Neuronal stem cell (in vitro differentiated cells): ENCODE measurements around the gene CYP4F11.

Experiments used
- DNase-seq: peaks from one replicate; pipeline ENCODE4 v3.0.0-alpha.2; 2013; ENCODE audit warnings: low spot score
- H2AFZ ChIP-seq: one replicate; pipeline ENCODE4 v1.6.1; 2013; ENCODE audit warnings: mild to moderate bottlenecking, low read length, inconsistent platforms
- H2AK5ac ChIP-seq: 2 replicates; pipeline ENCODE4 v1.6.1; 2013; ENCODE audit warnings: low read depth, mild to moderate bottlenecking, inconsistent platforms, low read length, moderate library complexity, mixed read lengths
- H2BK120ac ChIP-seq: 2 replicates; pipeline ENCODE4 v1.6.1; 2013; ENCODE audit warnings: low read depth, mild to moderate bottlenecking, inconsistent platforms, low read length, moderate library complexity, mixed read lengths
- H2BK12ac ChIP-seq: one replicate; pipeline ENCODE4 v1.6.1; 2013; ENCODE audit warnings: low read length, inconsistent platforms
- H2BK15ac ChIP-seq: 2 replicates; pipeline ENCODE4 v1.6.1; 2013; ENCODE audit warnings: mild to moderate bottlenecking, low read length, inconsistent platforms, mixed read lengths
- H2BK5ac ChIP-seq: one replicate; pipeline ENCODE4 v1.6.1; 2013; ENCODE audit warnings: inconsistent platforms, mild to moderate bottlenecking, low read length, moderate library complexity
- H3K14ac ChIP-seq: one replicate; pipeline ENCODE4 v1.6.1; 2013; ENCODE audit warnings: low read length, inconsistent platforms
- H3K18ac ChIP-seq: 2 replicates; pipeline ENCODE4 v1.6.1; 2013; ENCODE audit warnings: low read length, inconsistent platforms
- H3K23ac ChIP-seq: 2 replicates; pipeline ENCODE4 v1.6.1; 2013; ENCODE audit warnings: low read depth, mild to moderate bottlenecking, mixed read lengths, low read length, inconsistent platforms; ENCODE audit not compliant: poor library complexity
- H3K27ac ChIP-seq: replicated peaks from 3 replicates; pipeline ENCODE4 v1.5.1; 2013; ENCODE audit warnings: low read length, inconsistent platforms
- H3K27me3 ChIP-seq, 3 experiments: 2 replicates each; pipeline ENCODE4 v1.6.1; 2013; ENCODE audit warnings: low read length in 3 of 3, mild to moderate bottlenecking in 2 of 3, inconsistent platforms in 1 of 3, low read depth in 1 of 3, mixed read lengths in 1 of 3, moderate library complexity in 1 of 3; ENCODE audit not compliant: control insufficient read depth in 3 of 3, insufficient read depth in 3 of 3
- H3K36me3 ChIP-seq, 2 donors: replicated peaks in 1 of 2; 2 replicates each; pipeline ENCODE4 v1.6.1; 2013; ENCODE audit warnings: low read length in 2 of 2; ENCODE audit not compliant: control insufficient read depth in 2 of 2, insufficient read depth in 2 of 2
- H3K4ac ChIP-seq: 2 replicates; pipeline ENCODE4 v1.6.1; 2013; ENCODE audit warnings: inconsistent platforms, mild to moderate bottlenecking, low read length, moderate library complexity
- H3K4me1 ChIP-seq, 2 donors: 1 replicate in 1 of 2; 2 replicates in 1 of 2; pipeline ENCODE4 v1.6.1; 2013; ENCODE audit warnings: low read length in 2 of 2, low read depth in 1 of 2; ENCODE audit not compliant: control insufficient read depth in 2 of 2, insufficient read depth in 1 of 2
- H3K4me2 ChIP-seq: one replicate; pipeline ENCODE4 v1.6.1; 2013; ENCODE audit warnings: mild to moderate bottlenecking, low read length, inconsistent platforms; ENCODE audit not compliant: insufficient read depth, poor library complexity, severe bottlenecking
- H3K4me3 ChIP-seq, 2 donors: 2 replicates each; pipeline ENCODE4 v1.5.1; 2013; ENCODE audit warnings: low read length in 2 of 2, mild to moderate bottlenecking in 2 of 2, inconsistent platforms in 1 of 2, moderate library complexity in 1 of 2
- H3K79me1 ChIP-seq: one replicate; pipeline ENCODE4 v1.6.1; 2013; ENCODE audit warnings: low read depth, mild to moderate bottlenecking, inconsistent platforms, low read length, moderate library complexity
- H3K9ac ChIP-seq: one replicate; pipeline ENCODE4 v1.6.1; 2013; ENCODE audit warnings: mild to moderate bottlenecking, low read depth, low read length, inconsistent platforms; ENCODE audit not compliant: poor library complexity
- H3K9me3 ChIP-seq, 2 donors: replicated peaks in 1 of 2; 2 replicates each; pipeline versions ENCODE3 to v1.6.1; 2013; ENCODE audit warnings: low read length in 2 of 2, mild to moderate bottlenecking in 2 of 2, inconsistent platforms in 1 of 2, low read depth in 1 of 2, mixed read lengths in 1 of 2, moderate library complexity in 1 of 2; ENCODE audit not compliant: control insufficient read depth in 2 of 2, insufficient read depth in 1 of 2
- H4K8ac ChIP-seq: one replicate; pipeline ENCODE4 v1.6.1; 2013; ENCODE audit warnings: low read depth, mild to moderate bottlenecking, inconsistent platforms, low read length, moderate library complexity
- H4K91ac ChIP-seq: one replicate; pipeline ENCODE4 v1.6.1; 2013; ENCODE audit warnings: low read length, low read depth, mild to moderate bottlenecking, inconsistent platforms; ENCODE audit not compliant: poor library complexity
- WGBS, 2 donors: extraction: QIAGEN DNeasy Blood & Tissue Kit; methylation state at CpG; one replicate each; pipeline ENCODE4 v1.1.7; 2013; ENCODE audit warnings: missing lambda C conversion rate in 2 of 2, mixed read lengths in 1 of 2; ENCODE audit not compliant: insufficient read length in 2 of 2, insufficient replicate concordance in 1 of 2; ENCODE audit errors: extremely low coverage in 2 of 2; 5-methylcytosine and 5-hydroxymethylcytosine counted together

The CYP4F11 gene

DNA sequence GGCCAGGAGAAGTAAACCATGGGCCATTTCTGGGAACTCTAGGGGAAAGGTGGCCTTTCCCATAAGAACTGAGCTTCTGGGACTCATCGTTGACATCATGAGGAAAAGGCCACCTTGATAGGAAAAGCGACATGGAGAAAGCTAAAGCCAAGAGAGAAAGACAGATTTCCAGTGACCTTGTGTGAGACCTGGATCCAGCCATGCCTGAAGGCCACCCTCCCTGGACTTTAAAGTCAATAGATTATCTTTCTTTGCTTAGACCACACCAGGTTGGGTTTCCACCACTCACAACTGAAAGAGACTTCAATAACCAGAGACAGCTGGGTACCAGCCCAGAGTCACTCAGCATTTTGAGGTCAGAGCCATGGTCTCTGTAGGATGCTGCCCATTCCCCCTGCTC, 40.0 kb downstream of the CYP4F11 start:
- Histone ChIP-seq H4K91ac (no peak overlapping the region), H2BK5ac (no peak overlapping the region), H3K14ac (no peak overlapping the region), H3K23ac (no peak overlapping the region), H3K27me3 (no peaks in the 10 kb centered on the region), H2BK120ac (no peak overlapping the region), H4K8ac (no peak overlapping the region), H3K79me1 (no peaks in the 10 kb centered on the region), H3K4ac (no peak overlapping the region), H3K18ac (no peak overlapping the region), H3K4me3 (no peak overlapping the region), H2BK15ac (no peak overlapping the region), H3K9me3 (peaks cover 0 to 33% of the 10 kb centered on the region in 2 donors), H3K27ac (no peak overlapping the region), H3K4me2 (no peak overlapping the region), H3K9ac (no peak overlapping the region), H3K4me1 (no peaks in the 10 kb centered on the region), H2BK12ac (no peak overlapping the region), H2AK5ac (no peak overlapping the region), H2AFZ (no peak overlapping the region), H3K36me3 (no peaks in the 10 kb centered on the region)
- WGBS, 2 donors, result no CpG with 5 or more reads among the region's 2 CpGs
- no peak for DNase-seq

DNA sequence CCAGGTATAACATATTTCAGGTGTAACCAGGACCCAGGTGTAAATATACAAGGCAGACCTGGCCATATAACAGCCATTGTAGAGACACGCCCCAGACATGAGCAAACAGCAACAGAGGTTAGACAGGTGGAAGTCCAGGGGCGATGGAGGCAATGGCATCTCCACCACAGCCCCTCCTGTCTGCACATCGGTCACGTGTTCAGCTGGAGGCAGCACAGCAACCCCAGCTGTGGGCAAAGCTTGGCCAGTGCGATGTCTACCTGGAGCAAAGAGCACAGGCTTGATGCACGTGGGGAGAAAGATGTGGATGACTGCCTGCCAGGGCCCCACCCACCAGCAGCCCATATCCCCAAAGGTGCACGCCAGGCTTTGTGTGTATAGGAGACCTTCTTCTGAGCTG, 40.9 kb downstream of the CYP4F11 start:
- Histone ChIP-seq H3K4ac (no peak overlapping the region), H2BK120ac (no peak overlapping the region), H3K79me1 (no peaks in the 10 kb centered on the region), H2BK5ac (no peak overlapping the region), H3K9me3 (peaks cover 0 to 33% of the 10 kb centered on the region in 2 donors), H3K23ac (no peak overlapping the region), H4K91ac (no peak overlapping the region), H2AFZ (no peak overlapping the region), H4K8ac (no peak overlapping the region), H3K18ac (no peak overlapping the region), H3K9ac (no peak overlapping the region), H3K4me2 (no peak overlapping the region), H2AK5ac (no peak overlapping the region), H3K36me3 (no peaks in the 10 kb centered on the region), H3K27ac (no peak overlapping the region), H3K4me3 (peak overlapping the region in 1 of 2 donors; percentile 6), H3K27me3 (no peaks in the 10 kb centered on the region), H3K14ac (no peak overlapping the region), H3K4me1 (no peaks in the 10 kb centered on the region), H2BK15ac (no peak overlapping the region), H2BK12ac (peak overlapping the region; percentile 77)
- no CpG with 5 or more reads among the region's 7 CpGs for WGBS, 2 donors
- DNase-seq, result no peak

DNA sequence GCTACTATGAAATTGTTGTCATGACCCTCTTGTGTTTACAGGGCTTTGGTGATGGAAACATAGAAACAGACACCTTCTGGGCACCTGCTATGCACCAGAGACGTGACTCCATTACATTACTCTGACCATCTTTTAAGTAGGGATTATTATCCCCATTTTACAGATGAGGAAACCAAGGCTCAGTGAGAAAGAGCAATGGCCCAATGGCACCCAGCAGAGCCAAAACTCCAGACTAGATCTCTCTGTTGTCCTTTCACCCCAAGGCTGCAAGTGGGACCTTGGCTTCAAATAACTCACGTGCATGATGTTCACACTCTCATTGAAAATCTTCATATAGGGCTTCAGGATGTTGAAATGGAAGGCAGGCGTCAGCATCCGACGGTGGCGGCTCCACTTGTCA, 42.3 kb downstream of the CYP4F11 start:
- H2BK5ac ChIP-seq, result no peak overlapping the region
- H3K4me1 ChIP-seq, result no peaks in the 10 kb centered on the region
- H2BK15ac ChIP-seq, result no peak overlapping the region
- H3K9me3 ChIP-seq, result peaks cover 0 to 25% of the 10 kb centered on the region in 2 donors
- no peak overlapping the region for H3K14ac ChIP-seq
- no peak overlapping the region for H2AFZ ChIP-seq
- no peak overlapping the region for H3K18ac ChIP-seq
- no peak for DNase-seq
- H3K4me3 ChIP-seq, result no peak overlapping the region
- no peak overlapping the region for H4K8ac ChIP-seq
- no CpG with 5 or more reads among the region's 6 CpGs for WGBS, 2 donors
- no peaks in the 10 kb centered on the region for H3K36me3 ChIP-seq
- H3K4ac ChIP-seq, result no peak overlapping the region
- H3K27ac ChIP-seq, result no peak overlapping the region
- H3K79me1 ChIP-seq, result no peaks in the 10 kb centered on the region
- no peak overlapping the region for H3K23ac ChIP-seq
- H2BK120ac ChIP-seq, result no peak overlapping the region
- no peak overlapping the region for H2AK5ac ChIP-seq
- H3K27me3 ChIP-seq, result no peaks in the 10 kb centered on the region
- H3K4me2 ChIP-seq, result no peak overlapping the region
- H3K9ac ChIP-seq, result no peak overlapping the region
- no peak overlapping the region for H2BK12ac ChIP-seq
- no peak overlapping the region for H4K91ac ChIP-seq

DNA sequence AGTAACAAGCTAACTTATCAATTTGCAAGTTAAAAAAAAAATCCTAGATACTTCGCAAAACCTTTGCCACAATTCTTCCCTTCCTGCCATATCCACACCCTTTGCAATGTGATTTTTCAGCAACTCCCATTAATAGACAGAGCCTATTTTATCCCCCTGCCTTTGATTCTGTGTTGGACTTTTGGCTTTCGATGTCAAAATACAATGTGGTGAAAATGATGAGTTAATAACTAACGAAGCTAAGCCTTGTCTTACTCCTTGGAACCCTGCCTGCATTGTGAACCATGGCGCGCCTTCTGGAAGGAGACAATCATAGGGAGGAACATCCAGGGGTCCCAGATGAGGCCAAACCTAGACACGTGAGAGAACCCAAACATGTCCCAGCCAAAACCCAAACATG, 42.9 kb downstream of the CYP4F11 start:
- Histone ChIP-seq H2AK5ac (no peak overlapping the region), H3K4me2 (no peak overlapping the region), H3K9me3 (peaks cover 0 to 25% of the 10 kb centered on the region in 2 donors), H2BK15ac (no peak overlapping the region), H3K18ac (no peak overlapping the region), H4K91ac (no peak overlapping the region), H3K4me3 (no peak overlapping the region), H3K23ac (no peak overlapping the region), H3K27ac (no peak overlapping the region), H2BK120ac (no peak overlapping the region), H3K4ac (no peak overlapping the region), H3K79me1 (no peaks in the 10 kb centered on the region), H2BK5ac (no peak overlapping the region), H2AFZ (no peak overlapping the region), H3K36me3 (no peaks in the 10 kb centered on the region), H2BK12ac (no peak overlapping the region), H3K14ac (no peak overlapping the region), H3K9ac (no peak overlapping the region), H4K8ac (no peak overlapping the region), H3K27me3 (no peaks in the 10 kb centered on the region), H3K4me1 (no peaks in the 10 kb centered on the region)
- no CpG with 5 or more reads among the region's 6 CpGs for WGBS, 2 donors
- no peak for DNase-seq
